ENCODE results near the gene DHDH.

Gene DHDH

GRCh38 chr19:48968179-48968661 is 34.7 kb downstream of the DHDH start:
- DNase-seq: no peak

- DNase-seq: no peak
Measured at GRCh38 chr19:48968813-48969218, 35.3 kb downstream of the DHDH start.

GRCh38 chr19:48969276-48970138 is 36.0 kb downstream of the DHDH start:
- no peak for DNase-seq

- no peak for DNase-seq
Measured at GRCh38 chr19:48970139-48970766, 36.8 kb downstream of the DHDH start.

- peak; percentile 51 to 83 for DNase-seq
Measured at GRCh38 chr19:48970923-48971395, 37.5 kb downstream of the DHDH start.

- DNase-seq: peak in 1 of 2 donors; percentile 15
Measured at GRCh38 chr19:48975947-48976847, 42.7 kb downstream of the DHDH start.

GRCh38 chr19:48977061-48977460 is 43.6 kb downstream of the DHDH start:
- no peak for DNase-seq

GRCh38 chr19:48982280-48982679 is 48.8 kb downstream of the DHDH start:
- no peak for DNase-seq

GRCh38 chr19:48985711-48986110 is 52.2 kb downstream of the DHDH start:
- no peak for DNase-seq

GRCh38 chr19:48986211-48986610 is 52.7 kb downstream of the DHDH start:
- DNase-seq: no peak

- DNase-seq: no peak
Measured at GRCh38 chr19:48987323-48987722, 53.8 kb downstream of the DHDH start.

GRCh38 chr19:48988286-48988685 is 54.8 kb downstream of the DHDH start:
- no peak for DNase-seq

- no peak for DNase-seq
Measured at GRCh38 chr19:48988860-48989259, 55.4 kb downstream of the DHDH start.

- DNase-seq: no peak
Measured at GRCh38 chr19:48989701-48990291, 56.3 kb downstream of the DHDH start.

- DNase-seq: no peak
Measured at GRCh38 chr19:48990400-48990799, 56.9 kb downstream of the DHDH start.

- no peak for DNase-seq
Measured at GRCh38 chr19:48991011-48991609, 57.6 kb downstream of the DHDH start.

GRCh38 chr19:48991873-48992580 is 58.5 kb downstream of the DHDH start:
- peak in 1 of 2 donors; percentile 21 for DNase-seq

- peak in 1 of 2 donors; percentile 50 for DNase-seq
Measured at GRCh38 chr19:48992581-48993174, 59.2 kb downstream of the DHDH start.

GRCh38 chr19:48993175-48994034 is 59.9 kb downstream of the DHDH start, which contains the start of the genes GYS1 and RUVBL2:
Gene GYS1, minus strand, starts transcription at chr19:48993309. Its CDS starts 197 bp downstream, at chr19:48993112.
Gene RUVBL2, plus strand, starts transcription at chr19:48993887. Its CDS starts 25 bp downstream, at chr19:48993912.
- peak; percentile 99 to 100 for DNase-seq

GRCh38 chr19:48994035-48994386 is 60.5 kb downstream of the DHDH start:
- DNase-seq: no peak
